ENCODE measurements around the gene RRAGC. TPM values are rescaled to one million over a fixed set of nuclear protein-coding genes. Genes with fewer than 3 reads are reported as not detected.

The RRAGC gene
- total RNA-seq, 2 experiments from 2014 or later, result 22.3 to 23.3 TPM

GRCh38 chr1:38875811-38876210, 16.2 kb upstream of the RRAGC start:
- no peaks in the 10 kb centered on the region for H3K9me3 Mint-ChIP-seq
- intact Hi-C loops (cut with micrococcal nuclease), result no loop called here
- H3K36me3 Mint-ChIP-seq (ENCODE audit: low read depth), result no peaks in the 10 kb centered on the region
- H3K27ac Mint-ChIP-seq, result no peak overlapping the region
- peaks cover 19% of the 10 kb centered on the region for H3K4me1 Mint-ChIP-seq (ENCODE audit: low read depth)
- no peak overlapping the region for H3K4me3 Mint-ChIP-seq
- H3K27me3 Mint-ChIP-seq (ENCODE audit: low read depth), result no peaks in the 10 kb centered on the region
- CTCF ChIA-PET, result no interaction called here
- DNase-seq, result no peak

- H3K9me3 Mint-ChIP-seq, result no peaks in the 10 kb centered on the region
- peak within 1 kb of the TSS; percentile 57 for H3K27ac Mint-ChIP-seq
- peak; percentile 97 for DNase-seq
- H3K36me3 Mint-ChIP-seq (ENCODE audit: low read depth), result no peaks in the 10 kb centered on the region
- CTCF ChIA-PET, result interaction anchor here (2.8 kb wide), 1 partner anchor 219 kb away, joined by 11 read pairs; no protein-coding TSS in a partner anchor
- peaks cover 19% of the 10 kb centered on the region for H3K4me1 Mint-ChIP-seq (ENCODE audit: low read depth)
- H3K4me3 Mint-ChIP-seq, result peak within 1 kb of the TSS; percentile 86
- intact Hi-C loops (cut with micrococcal nuclease), result loop anchor here (1.0 to 2.0 kb wide), 3 partner anchors 14 to 154 kb away; partner anchors contain the start of genes AKIRIN1, NDUFS5 and RRAGC
- H3K27me3 Mint-ChIP-seq (ENCODE audit: low read depth), result no peaks in the 10 kb centered on the region
Observed at GRCh38 chr1:38873027-38873969, 13.7 kb upstream of the RRAGC start, which contains the start of gene MYCBP. Gene MYCBP, minus strand, starts transcription at chr1:38873348. Its CDS starts 43 bp downstream, at chr1:38873305.

GRCh38 chr1:38872401-38873026, 12.9 kb upstream of the RRAGC start:
- H3K4me1 Mint-ChIP-seq (ENCODE audit: low read depth), result peaks cover 22% of the 10 kb centered on the region
- peak; percentile 50 for DNase-seq
- H3K27ac Mint-ChIP-seq, result peak overlapping the region; percentile 57
- H3K9me3 Mint-ChIP-seq, result no peaks in the 10 kb centered on the region
- intact Hi-C loops (cut with micrococcal nuclease), result loop anchor here (1.0 to 2.0 kb wide), 3 partner anchors 13 to 154 kb away; partner anchors contain the start of genes AKIRIN1, NDUFS5 and RRAGC
- peak overlapping the region; percentile 86 for H3K4me3 Mint-ChIP-seq
- peaks cover 1% of the 10 kb centered on the region for H3K36me3 Mint-ChIP-seq (ENCODE audit: low read depth)
- no peaks in the 10 kb centered on the region for H3K27me3 Mint-ChIP-seq (ENCODE audit: low read depth)
- CTCF ChIA-PET, result interaction anchor here (2.8 kb wide), 1 partner anchor 219 kb away, joined by 11 read pairs; no protein-coding TSS in a partner anchor

- no peak overlapping the region for H3K4me3 Mint-ChIP-seq
Observed at GRCh38 chr1:38870996-38871395, 11.4 kb upstream of the RRAGC start.

GRCh38 chr1:38867208-38867607, 7.6 kb upstream of the RRAGC start:
- H3K27me3 Mint-ChIP-seq (ENCODE audit: low read depth), result no peaks in the 10 kb centered on the region
- peaks cover 8% of the 10 kb centered on the region for H3K36me3 Mint-ChIP-seq (ENCODE audit: low read depth)
- H3K4me3 Mint-ChIP-seq, result no peak overlapping the region
- no peak for DNase-seq
- H3K27ac Mint-ChIP-seq, result no peak overlapping the region
- no peaks in the 10 kb centered on the region for H3K9me3 Mint-ChIP-seq
- intact Hi-C loops (cut with micrococcal nuclease), result no loop called here
- peaks cover 35% of the 10 kb centered on the region for H3K4me1 Mint-ChIP-seq (ENCODE audit: low read depth)
- CTCF ChIA-PET, result no interaction called here

More at GRCh38 chr1:38870996-38871395, 11.4 kb upstream of the RRAGC start:
- DNase-seq, result no peak
- CTCF ChIA-PET, result no interaction called here
- H3K9me3 Mint-ChIP-seq, result no peaks in the 10 kb centered on the region
- H3K4me1 Mint-ChIP-seq (ENCODE audit: low read depth), result peaks cover 25% of the 10 kb centered on the region
- peaks cover 4% of the 10 kb centered on the region for H3K36me3 Mint-ChIP-seq (ENCODE audit: low read depth)
- intact Hi-C loops (cut with micrococcal nuclease), result no loop called here
- no peak overlapping the region for H3K27ac Mint-ChIP-seq
- H3K27me3 Mint-ChIP-seq (ENCODE audit: low read depth), result no peaks in the 10 kb centered on the region

GRCh38 chr1:38865112-38865715, 5.6 kb upstream of the RRAGC start:
- H3K27me3 Mint-ChIP-seq (ENCODE audit: low read depth), result no peaks in the 10 kb centered on the region
- intact Hi-C loops (cut with micrococcal nuclease), result no loop called here
- no peaks in the 10 kb centered on the region for H3K9me3 Mint-ChIP-seq
- CTCF ChIA-PET, result no interaction called here
- no peak overlapping the region for H3K4me3 Mint-ChIP-seq
- peak; percentile 7 for DNase-seq
- peaks cover 9% of the 10 kb centered on the region for H3K36me3 Mint-ChIP-seq (ENCODE audit: low read depth)
- H3K4me1 Mint-ChIP-seq (ENCODE audit: low read depth), result peaks cover 37% of the 10 kb centered on the region
- no peak overlapping the region for H3K27ac Mint-ChIP-seq

- DNase-seq, result no peak
- H3K27me3 Mint-ChIP-seq (ENCODE audit: low read depth), result no peaks in the 10 kb centered on the region
- H3K4me1 Mint-ChIP-seq (ENCODE audit: low read depth), result peaks cover 50% of the 10 kb centered on the region
- H3K36me3 Mint-ChIP-seq (ENCODE audit: low read depth), result peaks cover 13% of the 10 kb centered on the region
- no peaks in the 10 kb centered on the region for H3K9me3 Mint-ChIP-seq
- peak overlapping the region; percentile 52 for H3K27ac Mint-ChIP-seq
- CTCF ChIA-PET, result no interaction called here
- H3K4me3 Mint-ChIP-seq, result peak overlapping the region; percentile 86
- intact Hi-C loops (cut with micrococcal nuclease), result no loop called here
Observed at GRCh38 chr1:38860454-38860795, 853 bp upstream of the RRAGC start.

- DNase-seq, result peak; percentile 73
- Mint-ChIP-seq H3K4me3 (peak overlapping the region; percentile 86), H3K4me1 (ENCODE audit: low read depth) (peaks cover 47% of the 10 kb centered on the region), H3K27me3 (ENCODE audit: low read depth) (no peaks in the 10 kb centered on the region), H3K9me3 (no peaks in the 10 kb centered on the region), H3K27ac (peak overlapping the region; percentile 91), H3K36me3 (ENCODE audit: low read depth) (peaks cover 18% of the 10 kb centered on the region)
- intact Hi-C loops (cut with micrococcal nuclease), result loop anchor here (1.0 to 10.0 kb wide), 7 partner anchors 14 to 1166 kb away; partner anchors contain the start of genes CDCA8, MYCBP, NDUFS5 and PABPC4
- CTCF ChIA-PET, result interaction anchor here (0.7 kb wide), 1 partner anchor 233 kb away, joined by 3 read pairs; no protein-coding TSS in a partner anchor
Observed at GRCh38 chr1:38858833-38859560, 575 bp downstream of the RRAGC start.

- Mint-ChIP-seq H3K27ac (peak overlapping the region; percentile 78), H3K27me3 (ENCODE audit: low read depth) (no peaks in the 10 kb centered on the region), H3K36me3 (ENCODE audit: low read depth) (peaks cover 31% of the 10 kb centered on the region), H3K4me3 (peak overlapping the region; percentile 26), H3K9me3 (no peaks in the 10 kb centered on the region), H3K4me1 (ENCODE audit: low read depth) (peaks cover 38% of the 10 kb centered on the region)
- CTCF ChIA-PET, result no interaction called here
- intact Hi-C loops (cut with micrococcal nuclease), result loop anchor here (2.0 to 10.0 kb wide), 4 partner anchors 150 to 824 kb away; partner anchors contain the start of gene PABPC4
- DNase-seq, result peak; percentile 46
Observed at GRCh38 chr1:38852780-38853179, 6.8 kb downstream of the RRAGC start.

- peaks cover 1% of the 10 kb centered on the region for H3K9me3 Mint-ChIP-seq
- H3K27ac Mint-ChIP-seq, result no peak overlapping the region
- H3K36me3 Mint-ChIP-seq (ENCODE audit: low read depth), result peaks cover 47% of the 10 kb centered on the region
- peaks cover 18% of the 10 kb centered on the region for H3K4me1 Mint-ChIP-seq (ENCODE audit: low read depth)
- intact Hi-C loops (cut with micrococcal nuclease), result no loop called here
- CTCF ChIA-PET, result no interaction called here
- no peak overlapping the region for H3K4me3 Mint-ChIP-seq
- no peak for DNase-seq
- H3K27me3 Mint-ChIP-seq (ENCODE audit: low read depth), result no peaks in the 10 kb centered on the region
Observed at GRCh38 chr1:38848071-38848470, 11.5 kb downstream of the RRAGC start.

GRCh38 chr1:38846210-38846609, 13.4 kb downstream of the RRAGC start:
- peaks cover 1% of the 10 kb centered on the region for H3K9me3 Mint-ChIP-seq
- no peak overlapping the region for H3K27ac Mint-ChIP-seq
- H3K4me3 Mint-ChIP-seq, result no peak overlapping the region
- peaks cover 45% of the 10 kb centered on the region for H3K36me3 Mint-ChIP-seq (ENCODE audit: low read depth)
- peaks cover 7% of the 10 kb centered on the region for H3K4me1 Mint-ChIP-seq (ENCODE audit: low read depth)
- H3K27me3 Mint-ChIP-seq (ENCODE audit: low read depth), result no peaks in the 10 kb centered on the region
- DNase-seq, result peak; percentile 17
- intact Hi-C loops (cut with micrococcal nuclease), result loop anchor here (1.0 kb wide), 1 partner anchor 246 kb away; no protein-coding TSS in a partner anchor
- CTCF ChIA-PET, result interaction anchor here (1.2 to 2.0 kb wide), 3 partner anchors 9 to 11 kb away, joined by 3 to 11 read pairs (median 5); no protein-coding TSS in a partner anchor
